ENCODE data around the gene SLC50A1.

The SLC50A1 gene, protein sequence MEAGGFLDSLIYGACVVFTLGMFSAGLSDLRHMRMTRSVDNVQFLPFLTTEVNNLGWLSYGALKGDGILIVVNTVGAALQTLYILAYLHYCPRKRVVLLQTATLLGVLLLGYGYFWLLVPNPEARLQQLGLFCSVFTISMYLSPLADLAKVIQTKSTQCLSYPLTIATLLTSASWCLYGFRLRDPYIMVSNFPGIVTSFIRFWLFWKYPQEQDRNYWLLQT

GRCh38 chr1:155135415-155136028 lies at the start of gene SLC50A1:
SLC50A1 (plus strand) TSS chr1:155135852; CDS start chr1:155135912, 60 bp downstream.
- peaks cover 45% of the 10 kb centered on the region for H3K4me1 Mint-ChIP-seq (ENCODE audit: low read depth)
- H3K9me3 Mint-ChIP-seq: no peaks in the 10 kb centered on the region
- peak; percentile 96 for DNase-seq
- H3K27ac Mint-ChIP-seq: peak within 1 kb of the TSS; percentile 100
- peaks cover 53% of the 10 kb centered on the region for H3K36me3 Mint-ChIP-seq (ENCODE audit: low read depth)
- H3K27me3 Mint-ChIP-seq: no peaks in the 10 kb centered on the region
- peak within 1 kb of the TSS; percentile 100 for H3K4me3 Mint-ChIP-seq

DNA sequence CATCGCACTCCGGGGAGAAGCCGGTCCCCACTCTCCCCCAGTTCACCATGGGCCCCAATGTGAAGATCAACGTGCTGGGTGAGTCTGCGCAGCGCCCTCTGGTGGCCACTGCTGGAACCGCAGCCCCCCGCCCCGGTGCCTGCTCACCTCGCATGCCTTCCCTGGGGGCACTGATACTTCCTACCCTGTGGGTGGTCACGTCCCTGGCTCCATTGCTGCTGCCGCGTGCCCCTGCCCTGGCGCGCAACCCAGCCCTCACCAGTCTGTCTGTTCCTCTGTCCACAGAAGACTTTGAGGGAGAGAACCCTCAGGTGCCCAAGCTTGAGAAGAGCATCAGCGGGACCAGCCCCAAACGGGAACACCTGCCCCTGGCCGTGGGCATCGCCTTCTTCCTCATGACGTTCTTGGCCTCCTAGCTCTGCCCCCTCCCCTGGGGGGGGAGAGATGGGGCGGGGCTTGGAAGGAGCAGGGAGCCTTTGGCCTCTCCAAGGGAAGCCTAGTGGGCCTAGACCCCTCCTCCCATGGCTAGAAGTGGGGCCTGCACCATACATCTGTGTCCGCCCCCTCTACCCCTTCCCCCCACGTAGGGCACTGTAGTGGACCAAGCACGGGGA lies 49.4 kb upstream of the SLC50A1 start:
- Mint-ChIP-seq H3K36me3 (ENCODE audit: low read depth) (peaks cover 2% of the 10 kb centered on the region), H3K27ac (peak overlapping the region; percentile 72), H3K4me3 (peak overlapping the region; percentile 92), H3K9me3 (no peaks in the 10 kb centered on the region), H3K4me1 (ENCODE audit: low read depth) (peaks cover 39% of the 10 kb centered on the region), H3K27me3 (peaks cover 32% of the 10 kb centered on the region)
- DNase-seq: peak; percentile 90

DNA sequence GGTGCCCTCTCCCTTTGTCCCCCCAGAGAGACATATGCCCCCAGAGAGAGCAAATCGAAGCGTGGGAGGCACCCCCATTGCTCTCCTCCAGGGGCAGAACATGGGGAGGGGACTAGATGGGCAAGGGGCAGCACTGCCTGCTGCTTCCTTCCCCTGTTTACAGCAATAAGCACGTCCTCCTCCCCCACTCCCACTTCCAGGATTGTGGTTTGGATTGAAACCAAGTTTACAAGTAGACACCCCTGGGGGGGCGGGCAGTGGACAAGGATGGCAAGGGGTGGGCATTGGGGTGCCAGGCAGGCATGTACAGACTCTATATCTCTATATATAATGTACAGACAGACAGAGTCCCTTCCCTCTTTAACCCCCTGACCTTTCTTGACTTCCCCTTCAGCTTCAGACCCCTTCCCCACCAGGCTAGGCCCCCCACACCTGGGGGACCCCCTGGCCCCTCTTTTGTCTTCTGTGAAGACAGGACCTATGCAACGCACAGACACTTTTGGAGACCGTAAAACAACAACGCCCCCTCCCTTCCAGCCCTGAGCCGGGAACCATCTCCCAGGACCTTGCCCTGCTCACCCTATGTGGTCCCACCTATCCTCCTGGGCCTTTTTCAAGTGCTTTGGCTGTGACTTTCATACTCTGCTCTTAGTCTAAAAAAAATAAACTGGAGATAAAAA lies 48.7 kb upstream of the SLC50A1 start:
- peaks cover 26% of the 10 kb centered on the region for H3K27me3 Mint-ChIP-seq
- no peak overlapping the region for H3K27ac Mint-ChIP-seq
- peaks cover 37% of the 10 kb centered on the region for H3K4me1 Mint-ChIP-seq (ENCODE audit: low read depth)
- no peaks in the 10 kb centered on the region for H3K9me3 Mint-ChIP-seq
- H3K4me3 Mint-ChIP-seq: no peak overlapping the region
- no peak for DNase-seq
- H3K36me3 Mint-ChIP-seq (ENCODE audit: low read depth): peaks cover 2% of the 10 kb centered on the region

DNA sequence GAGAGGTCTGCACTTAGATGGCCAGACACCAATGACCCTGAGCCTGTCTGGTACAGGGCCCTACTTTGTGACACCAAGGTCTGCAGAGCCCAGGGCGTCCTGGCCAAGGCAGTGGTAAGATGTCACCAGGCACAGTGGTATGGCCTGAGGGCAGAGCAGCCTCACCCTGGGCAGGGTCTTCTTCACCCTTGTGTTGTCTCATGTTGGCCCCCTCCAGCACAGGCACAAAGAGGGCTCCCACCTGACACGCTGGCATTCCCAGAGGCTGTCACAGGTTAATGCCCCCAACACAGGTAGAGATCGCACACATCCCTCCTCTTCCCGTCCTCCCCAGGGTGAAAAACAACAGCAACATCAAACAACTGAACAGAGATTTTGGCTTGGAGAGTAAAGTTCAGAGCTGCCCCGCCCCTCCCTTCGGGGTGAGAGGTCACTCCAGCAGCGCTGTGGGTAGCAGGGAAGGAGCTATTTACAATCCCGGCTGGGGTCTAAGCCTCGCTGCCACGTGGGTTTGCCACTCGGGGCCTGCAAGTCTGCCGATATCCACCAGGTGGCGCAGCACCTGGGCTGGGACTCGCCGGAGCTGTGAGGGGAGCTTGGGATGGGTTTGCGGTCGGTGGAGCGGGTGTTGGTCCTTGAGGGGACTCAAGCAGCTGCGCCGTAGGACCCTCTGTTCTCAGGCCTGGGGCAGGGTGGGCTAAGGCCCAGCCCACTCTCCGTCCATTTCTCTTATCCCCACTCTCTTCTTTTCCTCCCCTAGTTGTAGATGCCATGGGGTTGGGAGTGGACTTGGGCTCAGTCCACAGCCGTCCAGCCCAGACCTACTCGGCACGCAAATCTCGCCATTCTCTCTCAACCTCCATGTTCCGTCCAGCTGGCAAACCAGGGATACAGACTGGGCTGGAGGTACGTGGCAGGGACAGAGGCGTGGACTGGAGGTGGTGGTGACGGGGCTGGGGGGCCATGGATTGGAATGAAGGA lies 44.3 kb upstream of the SLC50A1 start:
- Mint-ChIP-seq H3K27me3 (peaks cover 4% of the 10 kb centered on the region), H3K4me3 (no peak overlapping the region), H3K9me3 (no peaks in the 10 kb centered on the region), H3K27ac (peak overlapping the region; percentile 55), H3K36me3 (ENCODE audit: low read depth) (no peaks in the 10 kb centered on the region), H3K4me1 (ENCODE audit: low read depth) (peaks cover 6% of the 10 kb centered on the region)
- DNase-seq: peak; percentile 89

GRCh38 chr1:155092131-155092530 lies 43.5 kb upstream of the SLC50A1 start:
- no peaks in the 10 kb centered on the region for H3K36me3 Mint-ChIP-seq (ENCODE audit: low read depth)
- H3K9me3 Mint-ChIP-seq: no peaks in the 10 kb centered on the region
- no peak overlapping the region for H3K4me3 Mint-ChIP-seq

DNA sequence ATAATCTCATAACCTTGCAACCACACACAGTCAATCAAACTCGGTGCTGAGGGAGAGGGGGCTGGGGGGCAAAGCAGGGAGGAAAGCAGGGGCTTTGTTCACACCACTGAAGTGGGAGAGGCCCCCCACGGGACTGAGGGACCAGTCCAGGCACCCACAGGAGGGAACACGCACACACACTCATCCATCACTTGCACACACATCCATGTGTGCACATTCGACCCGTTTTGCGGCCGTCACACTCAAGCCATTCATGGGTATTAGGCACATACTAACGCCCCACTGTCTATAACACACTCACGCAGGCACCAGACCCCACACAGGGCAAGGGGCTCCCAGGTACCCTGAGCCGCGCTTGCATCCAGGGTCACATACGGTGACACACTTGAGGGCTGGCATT lies 43.0 kb upstream of the SLC50A1 start:
- H3K4me1 Mint-ChIP-seq (ENCODE audit: low read depth): peaks cover 5% of the 10 kb centered on the region
- no peaks in the 10 kb centered on the region for H3K9me3 Mint-ChIP-seq
- H3K36me3 Mint-ChIP-seq (ENCODE audit: low read depth): no peaks in the 10 kb centered on the region
- H3K27ac Mint-ChIP-seq: no peak overlapping the region
- H3K27me3 Mint-ChIP-seq: peaks cover 4% of the 10 kb centered on the region
- no peak for DNase-seq
- H3K4me3 Mint-ChIP-seq: no peak overlapping the region

More at GRCh38 chr1:155092131-155092530, 43.5 kb upstream of the SLC50A1 start:
- H3K27ac Mint-ChIP-seq: no peak overlapping the region
- no peak for DNase-seq
- H3K27me3 Mint-ChIP-seq: peaks cover 4% of the 10 kb centered on the region
- H3K4me1 Mint-ChIP-seq (ENCODE audit: low read depth): peaks cover 5% of the 10 kb centered on the region

- Mint-ChIP-seq H3K36me3 (ENCODE audit: low read depth) (no peaks in the 10 kb centered on the region), H3K4me1 (ENCODE audit: low read depth) (peaks cover 5% of the 10 kb centered on the region), H3K4me3 (no peak overlapping the region), H3K27me3 (peaks cover 4% of the 10 kb centered on the region), H3K27ac (no peak overlapping the region), H3K9me3 (no peaks in the 10 kb centered on the region)
- peak; percentile 34 for DNase-seq
Measured at GRCh38 chr1:155093911-155094621, 41.6 kb upstream of the SLC50A1 start.

GRCh38 chr1:155094622-155094948 lies 41.1 kb upstream of the SLC50A1 start:
- DNase-seq: no peak
- no peaks in the 10 kb centered on the region for H3K36me3 Mint-ChIP-seq (ENCODE audit: low read depth)
- H3K27ac Mint-ChIP-seq: no peak overlapping the region
- H3K4me3 Mint-ChIP-seq: no peak overlapping the region
- H3K27me3 Mint-ChIP-seq: peaks cover 4% of the 10 kb centered on the region
- H3K4me1 Mint-ChIP-seq (ENCODE audit: low read depth): peaks cover 5% of the 10 kb centered on the region
- no peaks in the 10 kb centered on the region for H3K9me3 Mint-ChIP-seq

GRCh38 chr1:155099331-155099730 lies 36.3 kb upstream of the SLC50A1 start:
- no peak for DNase-seq
- Mint-ChIP-seq H3K4me1 (ENCODE audit: low read depth) (no peaks in the 10 kb centered on the region), H3K4me3 (no peak overlapping the region), H3K27ac (no peak overlapping the region), H3K9me3 (no peaks in the 10 kb centered on the region), H3K36me3 (ENCODE audit: low read depth) (no peaks in the 10 kb centered on the region), H3K27me3 (peaks cover 4% of the 10 kb centered on the region)

- no peaks in the 10 kb centered on the region for H3K9me3 Mint-ChIP-seq
- H3K27ac Mint-ChIP-seq: no peak overlapping the region
- H3K36me3 Mint-ChIP-seq (ENCODE audit: low read depth): no peaks in the 10 kb centered on the region
- no peaks in the 10 kb centered on the region for H3K27me3 Mint-ChIP-seq
- H3K4me3 Mint-ChIP-seq: no peak overlapping the region
- DNase-seq: no peak
- H3K4me1 Mint-ChIP-seq (ENCODE audit: low read depth): no peaks in the 10 kb centered on the region
Measured at GRCh38 chr1:155103325-155103724, 32.3 kb upstream of the SLC50A1 start.

DNA sequence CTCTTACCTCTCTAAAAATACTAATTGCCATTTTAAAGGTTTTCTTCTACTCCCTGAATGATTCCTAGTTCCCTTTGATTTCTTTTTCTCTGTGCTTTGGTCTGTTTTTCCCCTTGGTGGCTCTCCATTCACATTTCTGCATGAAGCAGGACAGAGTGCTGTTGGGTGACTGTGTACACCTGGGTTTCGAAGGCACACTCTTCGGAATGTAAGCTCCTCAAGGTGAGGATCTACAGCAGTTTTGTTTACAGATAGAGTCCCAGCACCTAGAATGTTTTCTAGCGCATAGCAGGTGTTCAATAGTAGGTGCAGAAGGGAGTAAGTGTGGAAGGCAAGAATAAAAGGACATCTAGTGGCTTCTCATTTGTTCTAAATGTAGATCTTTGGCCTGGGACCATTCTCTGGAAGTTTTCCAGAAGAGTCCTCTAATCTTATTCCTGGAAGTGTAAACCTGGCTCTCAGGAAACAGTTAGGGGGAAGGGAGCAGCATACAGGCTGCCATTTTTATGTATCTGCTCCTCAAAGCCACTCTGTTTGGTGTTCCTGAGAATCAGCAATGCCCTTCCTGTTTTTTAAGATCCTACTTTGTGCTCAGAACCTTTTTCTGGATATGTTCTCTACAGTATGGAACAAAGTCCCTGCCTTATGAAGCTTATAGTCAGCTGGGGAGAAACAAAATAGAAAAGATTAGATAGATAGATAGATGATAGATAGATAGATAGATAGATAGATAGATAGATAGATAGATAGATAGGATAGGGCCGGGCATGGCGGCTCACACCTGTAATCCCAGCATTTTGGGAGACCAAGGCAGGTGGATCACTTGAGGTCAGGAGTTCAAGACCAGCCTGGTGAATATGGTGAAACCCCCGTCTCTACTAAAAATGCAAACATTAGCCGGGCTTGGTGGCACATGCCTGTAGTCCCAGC lies 30.8 kb upstream of the SLC50A1 start:
- no peaks in the 10 kb centered on the region for H3K9me3 Mint-ChIP-seq
- H3K27me3 Mint-ChIP-seq: no peaks in the 10 kb centered on the region
- H3K27ac Mint-ChIP-seq: no peak overlapping the region
- no peak overlapping the region for H3K4me3 Mint-ChIP-seq
- H3K36me3 Mint-ChIP-seq (ENCODE audit: low read depth): no peaks in the 10 kb centered on the region
- H3K4me1 Mint-ChIP-seq (ENCODE audit: low read depth): no peaks in the 10 kb centered on the region
- DNase-seq: no peak

GRCh38 chr1:155105604-155106011 lies 30.0 kb upstream of the SLC50A1 start:
- Mint-ChIP-seq H3K9me3 (no peaks in the 10 kb centered on the region), H3K4me1 (ENCODE audit: low read depth) (no peaks in the 10 kb centered on the region), H3K27ac (no peak overlapping the region), H3K36me3 (ENCODE audit: low read depth) (no peaks in the 10 kb centered on the region), H3K4me3 (no peak overlapping the region), H3K27me3 (no peaks in the 10 kb centered on the region)
- DNase-seq: no peak

DNA sequence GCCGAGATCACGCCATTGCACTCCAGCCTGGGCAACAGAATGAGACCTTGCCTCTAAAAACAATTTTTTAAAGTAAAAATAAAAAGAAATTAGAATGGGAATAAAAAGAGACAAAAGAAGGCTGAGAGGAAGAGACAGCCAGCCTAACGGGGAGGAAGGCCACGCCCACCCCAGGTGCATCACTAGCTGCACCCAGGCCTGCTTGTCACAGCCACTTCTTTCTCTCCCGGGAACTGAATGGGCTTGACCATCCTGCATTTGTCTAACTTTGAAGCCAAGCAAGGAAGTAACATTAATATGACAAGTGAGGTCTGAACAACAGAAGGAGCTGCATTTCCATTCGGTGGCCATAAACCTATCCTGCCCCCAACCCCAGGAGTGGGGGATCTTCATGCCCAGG lies 28.8 kb upstream of the SLC50A1 start:
- H3K4me1 Mint-ChIP-seq (ENCODE audit: low read depth): no peaks in the 10 kb centered on the region
- no peak overlapping the region for H3K27ac Mint-ChIP-seq
- H3K27me3 Mint-ChIP-seq: no peaks in the 10 kb centered on the region
- H3K4me3 Mint-ChIP-seq: no peak overlapping the region
- DNase-seq: no peak
- no peaks in the 10 kb centered on the region for H3K36me3 Mint-ChIP-seq (ENCODE audit: low read depth)
- no peaks in the 10 kb centered on the region for H3K9me3 Mint-ChIP-seq
